ENCODE measurements around the gene ZSCAN20.

GRCh38 chr1:33501774-33502173 lies 29.3 kb downstream of the ZSCAN20 start:
- TF ChIP-seq CTCF (optimal IDR thresholded peaks at IDR 0.05 in 1 of 3, IDR thresholded peaks at IDR 0.05 in 1 of 3, conservative IDR thresholded peaks at IDR 0.05 in 1 of 3; ENCODE audit: extremely low read depth in 1 of 3, insufficient read depth in 2 of 3, low read length in 3 of 3), result no peak
- TF ChIP-seq EZH2 (IDR thresholded peaks at IDR 0.05; ENCODE audit: low read length), result no peak

Data from keratinocyte (primary cell).